PC-3 (cell line): ENCODE data around the gene ULBP1.

Experiments used
- EZH2 ChIP-seq: fragments of 300-600 bp; sonication (generic); IDR thresholded peaks from one replicate; pipeline ENCODE4 v1.6.1; 2017; ENCODE audit warnings: antibody characterized with exemption, mild to moderate bottlenecking, low read length; ENCODE audit not compliant: unreplicated experiment
- TF ChIP-seq, protein P1 (sequence below): fragments of 300-600 bp; sonication (generic); conservative IDR thresholded peaks from 2 replicates; pipeline ENCODE4 v1.5.1; 2017; ENCODE audit warnings: antibody characterized with exemption, low read depth, mild to moderate bottlenecking, low read length

DNA sequence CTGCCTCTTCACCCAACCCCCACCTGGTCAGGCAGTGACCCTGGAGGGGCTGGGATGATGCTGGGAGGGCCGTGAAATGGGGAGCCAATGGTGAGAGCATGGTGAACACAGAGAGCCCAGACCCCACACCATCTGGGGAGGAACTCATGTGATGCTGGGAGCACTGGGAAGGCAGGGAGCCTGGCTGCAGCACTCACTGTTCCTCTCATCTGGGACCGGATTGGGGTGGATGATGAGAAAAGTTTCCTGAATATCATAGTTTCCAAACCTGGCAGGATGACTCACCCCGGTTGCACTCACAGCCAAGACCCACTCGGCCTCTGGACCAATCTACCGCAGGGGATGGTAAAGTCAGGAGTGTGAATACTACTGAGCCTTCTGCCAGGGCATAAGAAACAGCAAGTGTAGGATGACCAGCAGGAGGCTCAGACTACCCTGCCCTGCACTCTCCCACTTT lies 21.8 kb downstream of the ULBP1 start:
- TF ChIP-seq, protein P1, sequence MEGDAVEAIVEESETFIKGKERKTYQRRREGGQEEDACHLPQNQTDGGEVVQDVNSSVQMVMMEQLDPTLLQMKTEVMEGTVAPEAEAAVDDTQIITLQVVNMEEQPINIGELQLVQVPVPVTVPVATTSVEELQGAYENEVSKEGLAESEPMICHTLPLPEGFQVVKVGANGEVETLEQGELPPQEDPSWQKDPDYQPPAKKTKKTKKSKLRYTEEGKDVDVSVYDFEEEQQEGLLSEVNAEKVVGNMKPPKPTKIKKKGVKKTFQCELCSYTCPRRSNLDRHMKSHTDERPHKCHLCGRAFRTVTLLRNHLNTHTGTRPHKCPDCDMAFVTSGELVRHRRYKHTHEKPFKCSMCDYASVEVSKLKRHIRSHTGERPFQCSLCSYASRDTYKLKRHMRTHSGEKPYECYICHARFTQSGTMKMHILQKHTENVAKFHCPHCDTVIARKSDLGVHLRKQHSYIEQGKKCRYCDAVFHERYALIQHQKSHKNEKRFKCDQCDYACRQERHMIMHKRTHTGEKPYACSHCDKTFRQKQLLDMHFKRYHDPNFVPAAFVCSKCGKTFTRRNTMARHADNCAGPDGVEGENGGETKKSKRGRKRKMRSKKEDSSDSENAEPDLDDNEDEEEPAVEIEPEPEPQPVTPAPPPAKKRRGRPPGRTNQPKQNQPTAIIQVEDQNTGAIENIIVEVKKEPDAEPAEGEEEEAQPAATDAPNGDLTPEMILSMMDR, result no peak
- no peak for TF ChIP-seq EZH2
